ENCODE results near the gene PSD4.

Gene PSD4

GRCh38 chr2:113237604-113238160, 63.9 kb downstream of the PSD4 start:
- no peak for TF ChIP-seq CTCF (IDR thresholded peaks at IDR 0.05; ENCODE audit: low read depth, low read length)
- no peak overlapping the region; the same call in 1 of the 2 replicates for H3K4me3 ChIP-seq (ENCODE audit: low read depth, low read length)

- no peak for TF ChIP-seq CTCF (IDR thresholded peaks at IDR 0.05; ENCODE audit: low read depth, low read length)
- no peak overlapping the region for H3K4me3 ChIP-seq (ENCODE audit: low read depth, low read length)
These were observed 65.4 kb downstream of the PSD4 start for GRCh38 chr2:113238871-113239839.

- no peak for TF ChIP-seq CTCF (IDR thresholded peaks at IDR 0.05; ENCODE audit: low read depth, low read length)
- peak overlapping the region; percentile 35 for H3K4me3 ChIP-seq (ENCODE audit: low read depth, low read length)
These were observed 66.6 kb downstream of the PSD4 start for GRCh38 chr2:113240150-113240914.

- no peak for TF ChIP-seq CTCF (IDR thresholded peaks at IDR 0.05; ENCODE audit: low read depth, low read length)
- no peak overlapping the region; the same call in 1 of the 2 replicates for H3K4me3 ChIP-seq (ENCODE audit: low read depth, low read length)
These were observed 67.4 kb downstream of the PSD4 start for GRCh38 chr2:113240915-113241911.

GRCh38 chr2:113242327-113242726, 68.6 kb downstream of the PSD4 start:
- no peak overlapping the region for H3K4me3 ChIP-seq (ENCODE audit: low read depth, low read length)
- no peak for TF ChIP-seq CTCF (IDR thresholded peaks at IDR 0.05; ENCODE audit: low read depth, low read length)

GRCh38 chr2:113245276-113245711, 71.5 kb downstream of the PSD4 start:
- TF ChIP-seq CTCF (IDR thresholded peaks at IDR 0.05; ENCODE audit: low read depth, low read length), result no peak
- no peak overlapping the region for H3K4me3 ChIP-seq (ENCODE audit: low read depth, low read length)
